ENCODE results near the gene SELENOI. TPM values are rescaled to one million over a fixed set of nuclear protein-coding genes. Genes with fewer than 3 reads are reported as not detected.

Gene SELENOI
- total and polyA plus RNA-seq, 2 experiments from 2014 or later: 8.4 to 67.8 TPM

GRCh38 chr2:26318950-26319349 lies 27.0 kb upstream of the SELENOI start:
- Mint-ChIP-seq H3K27me3 (ENCODE audit: insufficient read depth, low read depth, poor library complexity) (peaks cover 12% of the 10 kb centered on the region), H3K27ac (no peak overlapping the region; the same call in 1 of the 2 replicates), H3K9me3 (no peaks in the 10 kb centered on the region), H3K4me3 (peak overlapping the region; percentile 49), H3K36me3 (ENCODE audit: low read depth) (no peaks in the 10 kb centered on the region), H3K4me1 (peaks cover 36% of the 10 kb centered on the region)
- Histone ChIP-seq H3K79me2 (replicated peaks; ENCODE audit: insufficient read depth) (no peaks in the 10 kb centered on the region), H3K27ac (ENCODE audit: low read depth) (no peak overlapping the region), H3K4me1 (ENCODE audit: insufficient read depth) (peaks cover 2% of the 10 kb centered on the region; the same call in 1 of the 2 replicates), H3K4me3 (peak overlapping the region; percentile 38; the same call in 1 of the 2 replicates), H3K9me2 (ENCODE audit: insufficient read depth) (no peaks in the 10 kb centered on the region), H3F3A (replicated peaks; ENCODE audit: low read depth) (no peaks in the 10 kb centered on the region), H3K4me2 (peak overlapping the region; percentile 64), H2AFZ (peak overlapping the region; percentile 67), H4K20me1 (replicated peaks; ENCODE audit: insufficient read depth) (no peaks in the 10 kb centered on the region), H3K27me3 (ENCODE audit: insufficient read depth) (no peaks in the 10 kb centered on the region), H3K36me3 (ENCODE audit: insufficient read depth) (no peaks in the 10 kb centered on the region)
- ATAC-seq (peak; percentile 38), DNase-seq (ENCODE audit: low spot score) (peak; percentile 44)
- TF ChIP-seq NANOG (IDR thresholded peaks at IDR 0.05; ENCODE audit: borderline replicate concordance) (no peak), EZH2phosphoT487 (IDR thresholded peaks at IDR 0.05; ENCODE audit: unreplicated experiment) (no peak), JUNB (IDR thresholded peaks at IDR 0.05; ENCODE audit: unreplicated experiment) (no peak), ZNF114 (CRISPR knock-in tag; IDR thresholded peaks at IDR 0.05) (no peak), EZH2 (IDR thresholded peaks at IDR 0.05; ENCODE audit: low read depth, unreplicated experiment) (no peak), ZNF331 (CRISPR knock-in tag; IDR thresholded peaks at IDR 0.05; ENCODE audit: low read depth) (no peak), POLR2AphosphoS5 (IDR thresholded peaks at IDR 0.05; ENCODE audit: low read depth) (no peak), STAT1 (IDR thresholded peaks at IDR 0.05; ENCODE audit: unreplicated experiment) (no peak), CREB1 (CRISPR knock-in tag; IDR thresholded peaks at IDR 0.05; ENCODE audit: low read depth) (no peak), REST (IDR thresholded peaks at IDR 0.05; ENCODE audit: unreplicated experiment) (no peak), ETS1 (IDR thresholded peaks at IDR 0.05) (no peak), CTCF (conservative IDR thresholded peaks at IDR 0.05; ENCODE audit: low read depth in 2 of 2) (no peak), ZNF462 (CRISPR knock-in tag; IDR thresholded peaks at IDR 0.05) (no peak)
